Measurements from ENCODE around the gene CGA.

The CGA gene

GRCh38 chr6:87088076-87088475, 6.8 kb downstream of the CGA start:
- no peak for DNase-seq (ENCODE audit: low spot score)

GRCh38 chr6:87082160-87082721, 12.7 kb downstream of the CGA start:
- DNase-seq (ENCODE audit: low spot score) = no peak

- DNase-seq (ENCODE audit: low spot score) = peak; percentile 81
These were observed 15.8 kb downstream of the CGA start for GRCh38 chr6:87078983-87079616.

- DNase-seq (ENCODE audit: low spot score) = no peak
These were observed 19.7 kb downstream of the CGA start for GRCh38 chr6:87075168-87075567.

GRCh38 chr6:87074101-87074621, 20.7 kb downstream of the CGA start:
- no peak for DNase-seq (ENCODE audit: low spot score)

GRCh38 chr6:87071683-87072082, 23.2 kb downstream of the CGA start:
- no peak for DNase-seq (ENCODE audit: low spot score)

GRCh38 chr6:87070741-87071140, 24.2 kb downstream of the CGA start:
- no peak for DNase-seq (ENCODE audit: low spot score)

- no peak for DNase-seq (ENCODE audit: low spot score)
These were observed 26.1 kb downstream of the CGA start for GRCh38 chr6:87068795-87069194.

- DNase-seq (ENCODE audit: low spot score) = peak; percentile 68
These were observed 28.2 kb downstream of the CGA start for GRCh38 chr6:87066449-87067333.

- no peak for DNase-seq (ENCODE audit: low spot score)
These were observed 29.8 kb downstream of the CGA start for GRCh38 chr6:87065117-87065516.

GRCh38 chr6:87059943-87060342, 35.0 kb downstream of the CGA start:
- no peak for DNase-seq (ENCODE audit: low spot score)

- no peak for DNase-seq (ENCODE audit: low spot score)
These were observed 40.6 kb downstream of the CGA start for GRCh38 chr6:87054143-87054833.

GRCh38 chr6:87053312-87053711, 41.6 kb downstream of the CGA start:
- DNase-seq (ENCODE audit: low spot score) = no peak

GRCh38 chr6:87049779-87050178, 45.1 kb downstream of the CGA start:
- DNase-seq (ENCODE audit: low spot score) = no peak

GRCh38 chr6:87045521-87046075, 49.3 kb downstream of the CGA start:
- no peak for DNase-seq (ENCODE audit: low spot score)

GRCh38 chr6:87040729-87041128, 54.2 kb downstream of the CGA start:
- DNase-seq (ENCODE audit: low spot score) = no peak

All from AG08396 (cell line).